ENCODE measurements around the gene DZIP1L.

- TF ChIP-seq CTCF (IDR thresholded peaks at IDR 0.05) (no peak), REST (IDR thresholded peaks at IDR 0.05; ENCODE audit: insufficient read depth in 1 of 2, low read depth in 2 of 2, low read length in 1 of 2) (no peak), POLR2AphosphoS5 (IDR thresholded peaks at IDR 0.05; ENCODE audit: low read depth, low read length) (no peak), SIN3A (IDR thresholded peaks at IDR 0.05; ENCODE audit: borderline replicate concordance, insufficient read depth, low read depth, low read length) (no peak), TCF7L2 (IDR thresholded peaks at IDR 0.05; ENCODE audit: low read depth, low read length) (no peak)
These were observed 84.6 kb downstream of the DZIP1L start for GRCh38 chr3:138030734-138031280.

Measured in Panc1 (cell line).